ENCODE results near the gene ZNF85. TPM values are rescaled to one million over a fixed set of nuclear protein-coding genes. Genes with fewer than 3 reads are reported as not detected.
"Not testable (repeated sequence)": the region's sequence is repeated elsewhere in the genome, so short reads cannot be mapped to it uniquely, and the experiment has no call there.

ZNF85 gene
- total RNA-seq, 4 donors from 2014 or later: 2.8 to 9.7 (median 7.2) TPM

- DNase-seq: no peak
- no peak for TF ChIP-seq CTCF (IDR thresholded peaks at IDR 0.05)
- no peak for TF ChIP-seq EP300 (IDR thresholded peaks at IDR 0.05; ENCODE audit: low read depth)
- TF ChIP-seq POLR2AphosphoS5 (IDR thresholded peaks at IDR 0.05): no peak
- no peak for TF ChIP-seq POLR2A (IDR thresholded peaks at IDR 0.05)
- H3K27me3 ChIP-seq: no peaks in the 10 kb centered on the region
- no peak overlapping the region for H3K4me3 ChIP-seq
- no peaks in the 10 kb centered on the region for H3K36me3 ChIP-seq
- no peak overlapping the region for H3K27ac ChIP-seq
- H3K9me3 ChIP-seq: no peaks in the 10 kb centered on the region
- intact Hi-C loops (cut with DNase I; ENCODE audit: low total_unique reads): no loop called here
- WGBS, 2 donors (ENCODE audit: low coverage in 1 of 2): 50 to 62% methylated on average over 1 of the region's 1 CpG
- H3K4me1 ChIP-seq: peaks cover 0 to 8% (median 2%) of the 10 kb centered on the region in 4 donors
- in situ Hi-C loops (cut with MboI; ENCODE audit: low pct_ligation_motif_present in 1 of 4, low pct_unique_long_range_greater_than_20kb in 1 of 4, low sequenced_read_pairs in 3 of 4): no loop called here
These were observed 3.7 kb downstream of the ZNF85 start for GRCh38 chr19:20926796-20927195.

DNA sequence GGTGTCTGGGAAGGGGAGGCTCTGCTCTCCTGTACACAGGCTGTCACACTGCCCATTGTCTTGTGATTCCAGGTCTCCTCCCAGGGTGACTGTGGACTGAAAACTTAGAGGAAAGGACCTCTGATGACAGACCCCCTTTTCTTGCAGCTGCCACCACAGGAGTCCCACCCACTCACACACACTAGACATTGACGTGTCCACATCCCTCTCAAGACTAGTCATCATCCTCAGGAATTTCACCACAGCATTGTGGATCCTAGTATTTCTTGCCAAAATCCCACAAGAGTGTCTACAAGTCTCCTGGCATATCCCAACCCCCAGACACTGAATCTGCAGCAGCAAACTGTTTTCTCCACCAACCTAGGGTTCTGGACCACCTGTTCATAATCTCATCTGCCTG, 5.3 kb downstream of the ZNF85 start:
- peaks cover 0 to 8% (median 2%) of the 10 kb centered on the region in 4 donors for H3K4me1 ChIP-seq
- H3K27me3 ChIP-seq: no peaks in the 10 kb centered on the region
- in situ Hi-C loops (cut with MboI; ENCODE audit: low pct_ligation_motif_present in 1 of 4, low pct_unique_long_range_greater_than_20kb in 1 of 4, low sequenced_read_pairs in 3 of 4) (no loop called here), intact Hi-C loops (cut with DNase I; ENCODE audit: low total_unique reads) (no loop called here)
- no peak for DNase-seq
- TF ChIP-seq POLR2AphosphoS5 (IDR thresholded peaks at IDR 0.05) (no peak), POLR2A (IDR thresholded peaks at IDR 0.05) (no peak), EP300 (IDR thresholded peaks at IDR 0.05; ENCODE audit: low read depth) (no peak), CTCF (IDR thresholded peaks at IDR 0.05) (no peak)
- H3K36me3 ChIP-seq: no peaks in the 10 kb centered on the region
- H3K4me3 ChIP-seq: no peak overlapping the region
- WGBS, 2 donors (ENCODE audit: low coverage in 1 of 2): 60 to 85% methylated on average over 1 of the region's 1 CpG
- H3K27ac ChIP-seq: no peak overlapping the region
- no peaks in the 10 kb centered on the region for H3K9me3 ChIP-seq

- H3K4me3 ChIP-seq; H3K27ac ChIP-seq; H3K27me3 ChIP-seq; intact Hi-C loops (cut with DNase I; ENCODE audit: low total_unique reads); H3K9me3 ChIP-seq; in situ Hi-C loops (cut with MboI; ENCODE audit: low pct_ligation_motif_present in 1 of 4, low pct_unique_long_range_greater_than_20kb in 1 of 4, low sequenced_read_pairs in 3 of 4); DNase-seq; H3K4me1 ChIP-seq; H3K36me3 ChIP-seq: not testable (repeated sequence)
- WGBS, 2 donors (ENCODE audit: low coverage in 1 of 2): 76 to 98% methylated on average over 5 of the region's 5 CpGs
These were observed 13.4 kb downstream of the ZNF85 start for GRCh38 chr19:20936322-20936947.

DNA sequence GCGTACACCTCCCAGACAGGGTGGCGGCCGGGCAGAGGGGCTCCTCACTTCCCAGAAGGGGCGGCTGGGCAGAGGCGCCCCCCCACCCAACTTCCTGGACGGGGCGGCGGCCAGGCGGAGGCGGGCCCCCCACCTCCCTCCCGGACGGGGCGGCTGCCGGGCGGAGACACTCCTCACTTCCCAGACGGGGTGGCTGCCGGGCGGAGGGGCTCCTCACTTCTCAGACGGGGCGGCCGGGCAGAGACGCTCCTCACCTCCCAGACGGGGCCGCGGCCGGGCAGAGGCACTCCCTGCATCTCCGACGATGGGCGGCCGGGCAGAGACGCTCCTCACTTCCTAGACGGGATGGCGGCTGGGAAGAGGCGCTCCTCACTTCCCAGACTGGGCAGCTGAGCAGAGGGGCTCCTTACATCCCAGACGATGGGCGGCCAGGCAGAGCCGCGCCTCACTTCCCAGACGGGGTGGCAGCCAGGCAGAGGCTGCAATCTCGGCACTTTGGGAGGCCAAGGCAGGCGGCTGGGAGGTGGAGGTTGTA, 29.6 kb downstream of the ZNF85 start:
- H3K9me3 ChIP-seq: peaks cover 30 to 39% of the 10 kb centered on the region in 2 donors

DNA sequence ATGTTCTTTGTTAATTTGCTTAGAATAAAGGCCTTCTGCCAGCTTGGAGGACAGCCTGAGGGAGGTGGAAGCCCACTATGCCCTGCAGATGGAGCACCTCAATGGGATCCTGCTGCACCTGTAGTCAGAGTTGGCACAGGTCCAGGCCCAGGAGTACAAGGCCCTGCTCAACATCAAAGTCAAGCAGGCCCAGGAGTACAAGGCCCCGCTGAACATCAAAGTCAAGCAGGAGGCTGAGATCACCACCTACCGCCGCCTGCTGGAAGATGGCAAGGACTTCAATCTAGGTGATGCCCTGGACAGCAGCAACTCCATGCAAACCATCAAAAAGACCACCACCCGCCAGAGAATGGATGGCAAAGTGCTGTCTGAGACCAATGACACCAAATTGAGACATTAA, 41.7 kb downstream of the ZNF85 start:
- in situ Hi-C loops (cut with MboI; ENCODE audit: low pct_ligation_motif_present in 1 of 4, low pct_unique_long_range_greater_than_20kb in 1 of 4, low sequenced_read_pairs in 3 of 4): no loop called here

More for the DNA sequence above, 29.6 kb downstream of the ZNF85 start:
- DNase-seq; H3K4me1 ChIP-seq; H3K27ac ChIP-seq; intact Hi-C loops (cut with DNase I; ENCODE audit: low total_unique reads); H3K27me3 ChIP-seq; in situ Hi-C loops (cut with MboI; ENCODE audit: low pct_ligation_motif_present in 1 of 4, low pct_unique_long_range_greater_than_20kb in 1 of 4, low sequenced_read_pairs in 3 of 4); H3K4me3 ChIP-seq: not testable (repeated sequence)
- 88% methylated on average over 35 of the region's 41 CpGs; no CpG with 5 or more reads in 1 of the 2 donors for WGBS, 2 donors (ENCODE audit: low coverage in 1 of 2)
- peaks cover 0 to 15% (median 7%) of the 10 kb centered on the region in 4 donors for H3K36me3 ChIP-seq

More for the DNA sequence above, 41.7 kb downstream of the ZNF85 start:
- H3K36me3 ChIP-seq: no peaks in the 10 kb centered on the region
- no peak overlapping the region for H3K4me3 ChIP-seq
- no peaks in the 10 kb centered on the region for H3K4me1 ChIP-seq
- TF ChIP-seq EP300 (IDR thresholded peaks at IDR 0.05; ENCODE audit: low read depth) (no peak), POLR2AphosphoS5 (IDR thresholded peaks at IDR 0.05) (no peak), CTCF (IDR thresholded peaks at IDR 0.05) (no peak), POLR2A (IDR thresholded peaks at IDR 0.05) (no peak)
- DNase-seq: no peak
- no peaks in the 10 kb centered on the region for H3K27me3 ChIP-seq
- no peaks in the 10 kb centered on the region for H3K9me3 ChIP-seq
- intact Hi-C loops (cut with DNase I; ENCODE audit: low total_unique reads): no loop called here
- WGBS, 2 donors (ENCODE audit: low coverage in 1 of 2): 87% methylated on average over 3 of the region's 4 CpGs; no CpG with 5 or more reads in 1 of the 2 donors
- H3K27ac ChIP-seq: no peak overlapping the region
